Measurements from ENCODE around the gene GLTP. TPM values are rescaled to one million over a fixed set of nuclear protein-coding genes. Genes with fewer than 3 reads are reported as not detected.

The GLTP gene
- total and polyA plus RNA-seq, 7 experiments from 2014 or later: 19.2 to 36.2 (median 22.3) TPM

DNA sequence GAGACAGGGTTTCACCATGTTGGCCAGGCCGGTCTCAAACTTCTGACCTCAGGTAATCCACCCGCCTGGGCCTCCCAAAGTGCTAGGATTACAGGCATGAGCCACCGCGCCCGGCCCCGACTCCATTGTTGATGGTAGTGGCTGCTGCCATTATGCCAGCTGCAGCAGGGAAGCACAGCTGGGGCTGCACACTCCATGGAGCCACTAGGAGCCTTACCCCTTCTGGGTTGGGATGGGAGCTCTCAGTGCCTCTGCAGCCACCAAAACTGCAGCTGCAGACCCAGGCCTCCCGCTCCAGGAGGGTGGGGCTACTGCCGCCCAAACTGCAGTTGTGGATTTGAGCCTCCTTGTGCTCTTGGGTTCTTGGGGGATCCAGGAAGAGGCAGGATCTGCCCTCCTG is 45.7 kb upstream of the GLTP start:
- H3K9me3 Mint-ChIP-seq: no peaks in the 10 kb centered on the region
- H3K27me3 ChIP-seq (ENCODE audit: control insufficient read depth in 2 of 2, insufficient read depth in 2 of 2, low read length in 2 of 2): no peaks in the 10 kb centered on the region
- H3K36me3 ChIP-seq (ENCODE audit: control insufficient read depth in 2 of 3, insufficient read depth in 3 of 3, low read length in 3 of 3): peaks cover 0 to 42% (median 4%) of the 10 kb centered on the region in 3 experiments
- H3K9me3 ChIP-seq (ENCODE audit: control insufficient read depth in 2 of 3, low read length in 3 of 3): no peaks in the 10 kb centered on the region
- H3K27ac Mint-ChIP-seq: no peak overlapping the region
- ChIA-PET POLR2A (interaction anchor here (1.4 kb wide), 1 partner anchor 73 kb away, joined by 3 read pairs; the partner anchor contains the start of gene ANKRD13A), CTCF (no interaction called here)
- no peak overlapping the region for H3K4me3 Mint-ChIP-seq
- intact Hi-C loops (cut with micrococcal nuclease): loop anchor here in 1 of 2 donors (2.0 kb wide), 1 partner anchor 45 kb away; the partner anchor contains the start of gene GLTP
- DNase-seq (no peak), ATAC-seq (no peak)
- peaks cover 2 to 14% (median 9%) of the 10 kb centered on the region in 5 donors for H3K36me3 Mint-ChIP-seq
- no peaks in the 10 kb centered on the region for H3K4me1 ChIP-seq (ENCODE audit: control insufficient read depth in 2 of 2, insufficient read depth in 2 of 2, low read length in 2 of 2)
- peaks cover 0 to 4% (median 1%) of the 10 kb centered on the region in 7 donors for H3K4me1 Mint-ChIP-seq
- no peak overlapping the region for H3K4me3 ChIP-seq (ENCODE audit: low read length)
- H3K27me3 Mint-ChIP-seq: no peaks in the 10 kb centered on the region
- H3K27ac ChIP-seq (ENCODE audit: low read depth, low read length): no peak overlapping the region

DNA sequence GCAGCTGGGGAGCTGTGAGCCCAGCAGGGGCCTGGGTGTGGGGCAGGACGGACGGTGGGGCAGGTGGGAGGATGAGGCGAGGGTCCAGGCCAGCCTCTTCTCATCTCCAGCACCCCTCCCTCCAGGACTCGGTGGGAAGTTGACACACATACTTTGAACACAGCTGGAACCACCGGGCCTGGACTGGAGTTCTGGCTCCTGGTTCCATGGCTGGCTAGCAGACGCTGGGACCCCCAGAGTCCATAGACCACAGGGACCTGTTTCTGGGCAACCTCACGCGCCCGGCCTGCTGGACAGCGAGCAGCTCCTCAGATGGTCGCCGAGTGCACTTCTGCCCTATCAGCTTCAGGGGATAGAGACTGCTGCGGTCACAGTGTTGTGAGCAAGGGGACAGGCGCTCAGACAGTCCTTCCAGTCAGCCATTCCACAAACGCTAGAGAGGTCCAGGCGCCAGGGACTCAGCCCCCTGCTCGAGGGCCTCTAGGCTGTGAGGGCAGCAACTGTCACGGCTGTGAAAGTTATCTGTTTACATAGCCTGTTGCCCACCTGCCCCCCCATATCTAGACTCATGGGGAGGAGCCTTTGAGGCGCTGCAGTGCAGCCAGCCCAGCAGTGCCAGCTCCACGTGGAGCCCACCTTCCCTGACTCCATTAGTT is 45.0 kb upstream of the GLTP start:
- no peaks in the 10 kb centered on the region for H3K9me3 Mint-ChIP-seq
- H3K27me3 ChIP-seq (ENCODE audit: control insufficient read depth in 2 of 2, insufficient read depth in 2 of 2, low read length in 2 of 2): no peaks in the 10 kb centered on the region
- intact Hi-C loops (cut with micrococcal nuclease): no loop called here
- POLR2A ChIA-PET: no interaction called here
- H3K4me1 ChIP-seq (ENCODE audit: control insufficient read depth in 2 of 2, insufficient read depth in 2 of 2, low read length in 2 of 2): no peaks in the 10 kb centered on the region
- H3K4me1 Mint-ChIP-seq: peaks cover 0 to 4% (median 1%) of the 10 kb centered on the region in 7 donors
- no peak overlapping the region for H3K4me3 ChIP-seq (ENCODE audit: low read length)
- H3K9me3 ChIP-seq (ENCODE audit: control insufficient read depth in 2 of 3, low read length in 3 of 3): no peaks in the 10 kb centered on the region
- ATAC-seq (no peak), DNase-seq (no peak)
- no peak overlapping the region for H3K4me3 Mint-ChIP-seq
- CTCF ChIA-PET: interaction anchor here (0.7 kb wide), 1 partner anchor 73 kb away, joined by 3 read pairs; no protein-coding TSS in a partner anchor
- no peaks in the 10 kb centered on the region for H3K27me3 Mint-ChIP-seq
- peaks cover 7 to 21% (median 13%) of the 10 kb centered on the region in 5 donors for H3K36me3 Mint-ChIP-seq
- H3K27ac ChIP-seq (ENCODE audit: low read depth, low read length): no peak overlapping the region
- peaks cover 0 to 42% (median 4%) of the 10 kb centered on the region in 3 experiments for H3K36me3 ChIP-seq (ENCODE audit: control insufficient read depth in 2 of 3, insufficient read depth in 3 of 3, low read length in 3 of 3)
- peak overlapping the region in 6 of 9 donors; percentile 49 to 86 (median 72) for H3K27ac Mint-ChIP-seq

DNA sequence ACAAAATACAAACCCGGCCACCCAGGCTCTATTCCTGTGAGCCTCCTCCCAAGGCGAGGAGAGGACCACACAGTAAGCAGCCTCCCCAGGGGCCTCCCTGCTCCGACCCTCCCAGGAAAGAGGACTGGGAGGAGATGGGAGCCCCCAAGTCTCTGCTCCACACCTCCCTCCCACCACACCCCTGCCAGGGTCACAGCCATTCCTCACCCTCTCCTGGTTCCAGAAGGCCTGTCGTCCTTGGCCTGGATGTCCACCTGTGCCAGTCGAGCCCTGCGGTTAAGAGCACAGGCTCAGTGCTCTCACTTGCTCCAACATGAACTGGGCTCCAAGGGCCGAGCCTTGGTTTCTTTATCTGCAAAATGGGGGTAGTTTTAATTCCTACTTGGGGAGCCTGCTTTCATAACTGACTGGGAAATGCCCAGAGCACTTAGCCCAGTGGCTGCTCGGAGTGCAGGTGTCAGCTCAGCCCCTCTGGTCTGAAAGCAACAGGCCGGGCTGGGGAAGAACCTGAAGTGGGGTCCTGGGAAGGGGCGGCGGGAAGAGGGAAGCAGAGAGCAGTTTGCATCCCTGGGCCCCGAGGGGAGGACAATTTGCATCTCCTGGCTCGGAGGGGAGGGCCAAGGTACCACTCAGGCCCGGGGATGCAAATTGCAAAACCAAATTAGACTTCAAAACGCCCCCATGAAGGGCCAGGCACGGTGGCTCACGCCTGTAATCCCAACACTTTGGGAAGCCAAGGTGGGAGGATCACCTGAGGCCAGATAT is 43.3 kb upstream of the GLTP start:
- Mint-ChIP-seq H3K36me3 (peaks cover 10 to 36% (median 17%) of the 10 kb centered on the region in 5 donors), H3K9me3 (no peaks in the 10 kb centered on the region), H3K4me1 (peaks cover 0 to 4% (median 1%) of the 10 kb centered on the region in 7 donors), H3K27ac (peak overlapping the region in 1 of 9 donors; percentile 28), H3K4me3 (no peak overlapping the region), H3K27me3 (no peaks in the 10 kb centered on the region)
- no peaks in the 10 kb centered on the region for H3K9me3 ChIP-seq (ENCODE audit: control insufficient read depth in 2 of 3, low read length in 3 of 3)
- no peak overlapping the region for H3K4me3 ChIP-seq (ENCODE audit: low read length)
- DNase-seq (no peak), ATAC-seq (no peak)
- peaks cover 0 to 41% (median 4%) of the 10 kb centered on the region in 3 experiments for H3K36me3 ChIP-seq (ENCODE audit: control insufficient read depth in 2 of 3, insufficient read depth in 3 of 3, low read length in 3 of 3)
- ChIA-PET POLR2A (no interaction called here), CTCF (no interaction called here)
- no peaks in the 10 kb centered on the region for H3K27me3 ChIP-seq (ENCODE audit: control insufficient read depth in 2 of 2, insufficient read depth in 2 of 2, low read length in 2 of 2)
- no peaks in the 10 kb centered on the region for H3K4me1 ChIP-seq (ENCODE audit: control insufficient read depth in 2 of 2, insufficient read depth in 2 of 2, low read length in 2 of 2)
- no peak overlapping the region for H3K27ac ChIP-seq (ENCODE audit: low read depth, low read length)
- intact Hi-C loops (cut with micrococcal nuclease): no loop called here

DNA sequence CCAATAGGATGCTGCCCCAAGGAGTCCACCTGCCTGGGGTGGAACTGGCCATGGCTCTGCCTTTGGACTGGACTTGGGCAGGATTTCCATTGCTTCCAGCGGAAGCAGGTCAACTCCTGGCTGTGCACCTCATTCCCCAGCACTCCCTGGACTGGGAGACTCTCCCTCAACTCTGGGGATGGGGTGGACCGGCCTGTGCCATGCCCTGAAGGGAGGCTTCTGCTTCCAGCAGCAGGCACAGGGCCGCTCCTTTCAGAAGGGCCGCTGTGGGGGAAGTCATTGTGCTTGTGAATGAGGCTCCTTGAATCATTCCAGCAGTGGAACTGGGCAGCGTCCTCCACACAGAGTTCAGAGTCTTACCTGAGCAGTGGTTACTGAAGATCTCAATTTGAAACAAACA is 42.7 kb upstream of the GLTP start:
- Mint-ChIP-seq H3K4me1 (peaks cover 0 to 4% (median 1%) of the 10 kb centered on the region in 7 donors), H3K9me3 (no peaks in the 10 kb centered on the region), H3K27ac (no peak overlapping the region), H3K36me3 (peaks cover 11 to 38% (median 18%) of the 10 kb centered on the region in 5 donors), H3K27me3 (no peaks in the 10 kb centered on the region), H3K4me3 (no peak overlapping the region)
- no peak for ATAC-seq
- Histone ChIP-seq H3K36me3 (ENCODE audit: control insufficient read depth in 2 of 3, insufficient read depth in 3 of 3, low read length in 3 of 3) (peaks cover 0 to 47% (median 4%) of the 10 kb centered on the region in 3 experiments), H3K27ac (ENCODE audit: low read depth, low read length) (no peak overlapping the region), H3K27me3 (ENCODE audit: control insufficient read depth in 2 of 2, insufficient read depth in 2 of 2, low read length in 2 of 2) (no peaks in the 10 kb centered on the region), H3K4me1 (ENCODE audit: control insufficient read depth in 2 of 2, insufficient read depth in 2 of 2, low read length in 2 of 2) (no peaks in the 10 kb centered on the region), H3K9me3 (ENCODE audit: control insufficient read depth in 2 of 3, low read length in 3 of 3) (no peaks in the 10 kb centered on the region), H3K4me3 (ENCODE audit: low read length) (no peak overlapping the region)
- intact Hi-C loops (cut with micrococcal nuclease): no loop called here
- POLR2A ChIA-PET: no interaction called here
- CTCF ChIA-PET: no interaction called here
- DNase-seq: no peak

DNA sequence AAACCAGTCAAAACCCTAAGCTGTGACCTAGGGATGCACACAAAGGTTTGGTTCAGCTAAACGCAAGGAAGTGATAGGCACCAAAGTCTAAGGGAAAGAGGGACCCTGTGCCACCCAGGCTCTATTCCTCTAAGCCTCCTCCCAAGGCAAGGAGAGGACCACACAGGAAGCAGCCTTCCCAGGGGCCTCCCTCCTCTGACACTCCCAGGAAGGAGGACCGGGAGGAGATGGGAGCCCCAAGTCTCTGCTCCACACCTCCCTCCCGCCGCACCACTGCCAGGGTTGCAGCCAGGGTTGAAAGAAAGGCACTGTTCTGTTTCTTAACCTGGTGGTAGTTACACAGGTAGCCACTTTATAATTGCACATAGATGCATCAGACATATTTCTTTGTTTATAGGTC is 41.6 kb upstream of the GLTP start:
- H3K4me3 Mint-ChIP-seq: no peak overlapping the region
- ChIA-PET CTCF (no interaction called here), POLR2A (no interaction called here)
- H3K4me1 Mint-ChIP-seq: peaks cover 0 to 4% (median 0%) of the 10 kb centered on the region in 7 donors
- DNase-seq (no peak), ATAC-seq (no peak)
- peaks cover 3 to 57% (median 4%) of the 10 kb centered on the region in 3 experiments for H3K36me3 ChIP-seq (ENCODE audit: control insufficient read depth in 2 of 3, insufficient read depth in 3 of 3, low read length in 3 of 3)
- no peaks in the 10 kb centered on the region for H3K27me3 ChIP-seq (ENCODE audit: control insufficient read depth in 2 of 2, insufficient read depth in 2 of 2, low read length in 2 of 2)
- intact Hi-C loops (cut with micrococcal nuclease): no loop called here
- no peak overlapping the region for H3K27ac ChIP-seq (ENCODE audit: low read depth, low read length)
- no peaks in the 10 kb centered on the region for H3K27me3 Mint-ChIP-seq
- H3K4me1 ChIP-seq (ENCODE audit: control insufficient read depth in 2 of 2, insufficient read depth in 2 of 2, low read length in 2 of 2): no peaks in the 10 kb centered on the region
- no peaks in the 10 kb centered on the region for H3K9me3 ChIP-seq (ENCODE audit: control insufficient read depth in 2 of 3, low read length in 3 of 3)
- H3K4me3 ChIP-seq (ENCODE audit: low read length): no peak overlapping the region
- H3K36me3 Mint-ChIP-seq: peaks cover 10 to 39% (median 18%) of the 10 kb centered on the region in 5 donors
- H3K9me3 Mint-ChIP-seq: no peaks in the 10 kb centered on the region
- H3K27ac Mint-ChIP-seq: peak overlapping the region in 4 of 9 donors; percentile 20 to 56 (median 47)

DNA sequence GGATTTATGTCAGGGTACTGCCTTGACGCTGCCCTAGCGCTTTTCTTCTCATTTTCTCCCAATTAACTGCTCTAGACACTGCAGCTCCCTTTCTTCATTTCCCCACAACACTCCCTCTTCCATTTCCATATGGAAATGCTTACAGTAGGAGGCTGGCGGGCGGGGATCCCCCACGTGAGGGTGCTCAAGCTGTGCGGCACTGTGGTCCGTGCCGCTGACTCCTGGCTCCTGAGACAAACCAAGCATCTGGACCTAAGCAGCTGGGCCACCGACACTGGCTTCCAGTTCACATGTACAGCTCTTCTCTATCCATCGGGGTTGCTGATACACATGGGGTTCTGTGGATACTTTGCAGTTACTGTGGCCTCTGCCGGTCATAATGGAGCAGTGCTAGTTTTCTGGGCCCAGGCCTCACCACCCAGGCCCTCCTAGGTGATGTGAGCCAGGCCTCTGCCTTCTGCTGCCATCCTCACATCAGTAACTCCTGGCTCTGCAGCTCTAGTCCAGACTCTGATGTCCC is 40.0 kb upstream of the GLTP start:
- no peak for ATAC-seq
- peaks cover 6 to 66% (median 16%) of the 10 kb centered on the region in 3 experiments for H3K36me3 ChIP-seq (ENCODE audit: control insufficient read depth in 2 of 3, insufficient read depth in 3 of 3, low read length in 3 of 3)
- no peak overlapping the region for H3K4me3 ChIP-seq (ENCODE audit: low read length)
- intact Hi-C loops (cut with micrococcal nuclease): no loop called here
- no peaks in the 10 kb centered on the region for H3K27me3 Mint-ChIP-seq
- no peaks in the 10 kb centered on the region for H3K4me1 ChIP-seq (ENCODE audit: control insufficient read depth in 2 of 2, insufficient read depth in 2 of 2, low read length in 2 of 2)
- H3K27me3 ChIP-seq (ENCODE audit: control insufficient read depth in 2 of 2, insufficient read depth in 2 of 2, low read length in 2 of 2): no peaks in the 10 kb centered on the region
- ChIA-PET POLR2A (no interaction called here), CTCF (interaction anchor here (0.9 kb wide), 1 partner anchor 75 kb away, joined by 3 read pairs; no protein-coding TSS in a partner anchor)
- H3K4me1 Mint-ChIP-seq: peaks cover 0 to 4% (median 0%) of the 10 kb centered on the region in 7 donors
- DNase-seq: no peak
- H3K4me3 Mint-ChIP-seq: no peak overlapping the region
- H3K9me3 ChIP-seq (ENCODE audit: control insufficient read depth in 2 of 3, low read length in 3 of 3): no peaks in the 10 kb centered on the region
- no peaks in the 10 kb centered on the region for H3K9me3 Mint-ChIP-seq
- peaks cover 16 to 53% (median 18%) of the 10 kb centered on the region in 5 donors for H3K36me3 Mint-ChIP-seq
- H3K27ac ChIP-seq (ENCODE audit: low read depth, low read length): no peak overlapping the region
- peak overlapping the region in 2 of 9 donors; percentile 25 to 33 for H3K27ac Mint-ChIP-seq

All from naive thymus-derived CD4-positive, alpha-beta T cell (primary cell).